GM15510 (cell line): ENCODE measurements around the gene CNTNAP5.

Experiments used
- POLR2A ChIP-seq: IDR thresholded peaks from 3 replicates; pipeline ENCODE4 v1.6.1; 2011; ENCODE audit warnings: borderline replicate concordance; ENCODE audit not compliant: insufficient read length; ENCODE audit errors: extremely low read depth

CNTNAP5 gene

DNA sequence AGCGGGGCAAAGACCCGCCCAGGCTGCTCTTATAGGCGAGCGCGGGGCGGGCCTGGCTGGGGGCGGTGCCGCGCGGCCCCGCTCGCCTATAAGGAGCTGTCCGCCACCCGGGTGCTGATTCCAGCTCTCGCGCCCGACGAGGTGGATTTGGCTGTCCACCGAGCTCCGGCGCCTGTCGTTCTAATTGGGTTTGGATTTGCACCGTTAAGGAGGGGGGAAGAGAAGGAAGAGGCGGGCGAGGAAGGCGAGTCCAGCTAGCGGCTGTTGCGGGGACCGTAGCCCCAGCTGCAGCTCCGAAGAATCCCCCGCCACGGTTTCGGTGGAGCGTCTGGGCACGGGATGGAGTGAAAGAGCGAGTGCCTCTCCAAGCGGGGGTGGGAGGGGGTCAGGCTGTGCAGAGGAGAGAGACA lies at the start of gene CNTNAP5:
Gene CNTNAP5, plus strand, starts transcription at position 117 of the 410 bp plus-strand sequence. CDS start 364 bp downstream, outside the sequence.
- TF ChIP-seq POLR2A, result no peak

DNA sequence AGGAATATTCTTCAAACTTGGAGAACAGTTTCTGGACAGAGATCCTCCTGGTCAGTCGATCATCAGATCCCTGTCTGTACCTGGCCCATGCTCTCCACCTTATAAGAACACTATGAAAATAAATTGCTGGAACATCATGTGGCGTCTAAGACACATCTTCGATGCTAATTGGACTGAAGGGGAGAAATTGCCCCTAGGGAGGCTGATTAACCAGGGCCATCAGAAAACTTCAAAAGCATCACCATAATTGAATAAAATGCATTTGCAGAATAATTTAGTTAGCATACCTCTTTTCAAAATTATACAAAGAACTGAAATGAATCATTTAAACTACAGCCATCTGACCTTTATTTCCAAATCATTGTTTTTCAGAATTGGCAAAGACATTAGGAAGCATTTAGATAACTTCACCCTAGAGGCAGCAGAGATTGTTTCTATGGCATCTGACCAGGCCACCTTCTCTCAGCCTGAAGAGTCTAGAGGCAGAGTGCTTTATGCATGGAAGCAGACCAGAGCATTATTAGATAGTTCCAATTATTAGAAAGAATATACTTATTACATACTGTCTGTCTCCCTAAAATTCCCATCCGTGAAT lies 48.9 kb upstream of the CNTNAP5 start:
- no peak for TF ChIP-seq POLR2A

DNA sequence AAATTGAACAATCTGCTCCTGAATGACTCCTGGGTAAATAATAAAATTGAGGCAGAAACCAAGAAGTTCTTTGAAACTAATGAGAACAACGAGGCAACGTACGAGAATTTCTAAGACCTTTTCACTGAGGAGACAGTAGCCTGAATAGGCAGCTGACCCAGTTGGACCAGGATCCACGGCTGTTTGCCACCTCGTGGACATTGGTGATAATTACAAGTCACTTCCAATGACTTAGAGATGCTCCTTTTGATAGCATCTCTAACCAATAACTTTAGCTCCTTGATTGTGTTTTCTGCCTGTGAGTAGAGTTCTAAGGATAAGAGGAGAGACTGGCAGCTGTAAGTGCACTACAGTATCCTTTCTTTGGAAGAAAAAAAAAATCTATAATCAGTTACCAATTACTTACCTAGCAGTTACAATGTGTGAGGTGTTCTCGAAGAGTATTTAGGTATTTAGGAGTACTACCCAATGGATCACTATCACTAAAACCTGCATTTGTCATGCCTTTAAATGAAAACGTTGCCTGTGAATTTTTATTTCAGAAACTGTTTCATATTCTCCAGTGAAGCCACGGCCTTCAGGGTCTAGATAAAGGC lies 31.3 kb upstream of the CNTNAP5 start:
- TF ChIP-seq POLR2A, result no peak

DNA sequence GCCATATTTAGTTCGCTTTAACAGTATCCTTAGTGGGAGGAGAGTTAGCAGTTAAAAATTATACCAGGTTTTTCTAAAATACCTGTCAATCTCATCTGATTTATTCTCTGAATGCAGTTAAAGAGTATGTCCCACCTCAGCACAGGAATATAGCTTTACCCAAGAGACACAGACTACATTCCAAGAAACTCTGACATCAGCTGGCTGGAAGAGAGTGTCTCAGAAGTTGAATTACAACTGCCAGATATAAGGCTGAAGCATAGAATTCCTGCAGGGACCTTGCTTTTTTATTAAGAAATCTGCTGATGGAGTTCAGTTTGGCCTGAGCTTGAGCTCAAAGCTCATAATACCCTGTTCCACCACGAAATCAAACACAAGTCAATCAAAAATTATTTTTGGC lies 25.4 kb upstream of the CNTNAP5 start:
- TF ChIP-seq POLR2A, result no peak

DNA sequence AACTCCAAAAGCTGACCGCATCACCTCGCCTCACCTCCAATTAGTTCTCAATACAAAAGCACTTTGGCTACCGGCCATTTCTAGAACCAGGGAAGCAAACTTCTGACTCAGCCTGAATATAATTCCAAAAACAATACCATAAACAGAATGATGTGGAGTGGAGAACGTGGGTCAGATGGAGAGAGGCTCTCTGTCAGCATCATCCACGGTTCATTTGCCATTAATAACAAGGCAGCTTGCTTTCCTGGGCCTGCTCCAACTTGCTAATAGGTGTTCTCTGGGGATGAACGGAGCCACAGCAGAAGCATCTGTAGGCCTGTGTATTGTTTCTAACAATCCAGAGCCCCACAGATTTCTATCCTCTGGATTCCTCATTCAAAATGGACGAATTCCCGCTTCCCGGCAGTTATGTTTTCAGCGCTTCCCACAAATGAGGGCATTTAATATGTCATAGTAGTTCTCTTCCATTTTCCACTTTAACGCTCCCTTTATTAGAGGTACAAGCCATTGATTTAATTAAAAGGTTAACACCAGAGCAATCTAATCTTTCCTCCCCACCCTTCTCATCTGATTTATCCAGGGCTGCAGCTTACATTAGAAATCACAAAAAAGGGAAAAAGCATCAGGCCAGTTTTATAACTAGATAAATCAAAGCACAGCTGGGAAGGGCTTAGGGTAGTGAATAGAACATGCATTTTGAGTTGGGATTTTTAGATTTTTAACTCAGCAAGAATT lies 23.2 kb upstream of the CNTNAP5 start:
- TF ChIP-seq POLR2A, result no peak

DNA sequence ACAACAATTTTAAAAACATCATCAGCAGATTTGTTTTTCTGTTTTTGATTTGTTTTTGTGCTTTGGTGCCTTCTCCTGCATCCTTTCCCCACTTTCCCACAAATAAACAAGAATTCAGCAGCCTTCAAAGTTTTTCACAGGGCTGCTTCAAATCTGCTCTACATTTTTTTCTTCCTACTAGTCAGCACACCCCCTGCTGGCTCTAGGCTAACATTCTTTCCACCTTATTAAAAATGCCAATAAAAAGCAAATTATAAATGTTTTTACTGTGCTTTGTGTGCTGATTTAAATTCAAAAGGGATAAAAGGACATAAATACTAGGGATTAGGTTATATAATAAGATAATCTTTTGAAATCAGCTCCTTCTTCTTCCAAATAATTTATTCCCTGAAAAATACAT lies 6.2 kb upstream of the CNTNAP5 start:
- TF ChIP-seq POLR2A, result no peak

DNA sequence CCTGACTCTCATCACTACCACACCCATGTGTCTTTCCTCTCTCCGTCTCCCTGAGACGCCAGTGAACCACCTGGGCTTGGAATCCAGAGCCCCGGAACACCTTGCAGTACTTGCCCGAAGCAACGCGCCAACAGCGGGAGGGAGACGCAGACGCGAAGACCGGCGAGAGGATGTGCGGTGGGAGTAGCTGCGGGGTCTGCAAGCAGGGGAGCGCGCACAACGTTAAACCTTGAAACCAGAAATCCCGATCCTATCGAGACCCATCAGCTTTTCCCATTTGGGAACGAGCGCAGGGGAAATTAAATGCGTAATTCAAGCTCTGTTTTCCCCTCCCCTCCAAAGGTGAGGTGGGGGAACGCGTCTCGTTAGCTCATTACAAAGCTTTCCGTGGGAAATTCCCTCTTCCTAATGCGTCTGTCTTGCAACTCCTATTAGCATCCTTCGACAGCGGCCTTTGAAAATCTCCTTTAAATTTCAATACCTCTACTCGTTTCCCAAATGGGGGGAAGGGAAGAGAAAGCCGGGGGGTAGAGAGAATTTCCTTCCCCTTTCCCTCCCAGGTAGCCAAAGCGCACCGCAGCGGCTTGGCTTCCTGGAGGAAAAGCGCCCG lies 421 bp upstream of the CNTNAP5 start:
- no peak for TF ChIP-seq POLR2A

DNA sequence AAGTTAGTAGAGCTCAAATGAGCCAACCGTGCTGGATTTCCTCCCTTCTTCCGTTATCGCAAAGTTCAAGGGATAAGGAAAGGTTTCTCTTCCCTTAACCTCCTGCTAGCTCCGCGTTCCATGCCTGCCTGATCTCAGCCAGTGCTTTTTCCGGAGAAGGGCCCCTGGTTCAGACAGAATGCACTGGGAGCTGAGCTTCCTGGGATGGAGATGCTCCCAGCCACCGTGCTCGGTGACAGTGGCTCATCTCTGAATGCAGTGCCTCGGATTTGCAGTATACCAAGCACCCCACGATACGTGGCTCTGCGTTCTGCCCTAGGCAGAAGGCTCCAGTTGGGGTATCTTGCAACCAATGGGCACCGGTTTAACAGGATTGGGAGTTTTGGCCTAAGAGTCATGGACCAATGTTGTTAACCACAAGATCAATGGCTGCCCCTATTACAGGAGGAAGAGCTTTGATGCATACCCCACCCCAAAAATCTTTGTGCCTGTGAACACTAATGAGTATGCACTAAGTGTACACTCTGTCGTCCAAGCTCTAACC lies 876 bp downstream of the CNTNAP5 start:
- TF ChIP-seq POLR2A, result no peak

DNA sequence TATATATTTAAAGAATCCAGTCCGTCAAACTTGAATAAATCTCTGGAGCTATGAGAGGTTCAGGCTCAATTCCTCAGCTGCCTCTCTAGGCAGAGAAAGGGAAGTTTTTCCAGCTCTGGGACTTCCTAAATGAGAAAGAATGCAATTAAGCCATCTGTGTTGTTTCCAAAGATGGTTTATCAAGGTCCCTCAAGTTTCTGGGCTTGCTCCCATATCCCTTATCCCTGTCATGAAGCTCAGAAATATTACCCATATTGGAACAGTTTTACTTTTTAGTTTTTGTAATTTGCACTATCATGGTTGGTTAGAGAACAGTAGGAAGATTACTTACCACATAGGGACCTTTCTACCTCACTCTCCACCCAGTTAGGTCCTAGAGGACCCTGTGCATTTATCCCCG lies 1.4 kb downstream of the CNTNAP5 start:
- TF ChIP-seq POLR2A, result no peak

DNA sequence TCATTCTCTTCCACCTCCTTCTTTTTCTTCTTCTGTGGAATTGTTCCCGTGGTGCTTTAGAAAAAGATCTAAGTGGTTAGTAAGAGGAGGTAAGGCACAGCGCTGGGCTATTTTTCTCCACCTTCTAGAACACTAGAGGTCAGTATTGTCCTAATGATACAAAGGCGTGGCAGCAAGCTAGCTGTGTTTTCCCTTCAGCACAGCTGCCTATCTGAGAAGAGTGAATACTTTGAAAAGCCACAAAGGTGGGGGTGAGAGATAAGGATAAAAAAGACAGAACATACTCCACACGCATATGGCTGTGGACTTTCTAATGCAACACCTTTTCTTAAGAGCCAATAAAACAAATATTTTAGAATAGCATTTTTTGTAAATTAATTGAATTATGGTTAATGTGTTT lies 2.1 kb downstream of the CNTNAP5 start:
- TF ChIP-seq POLR2A, result no peak

DNA sequence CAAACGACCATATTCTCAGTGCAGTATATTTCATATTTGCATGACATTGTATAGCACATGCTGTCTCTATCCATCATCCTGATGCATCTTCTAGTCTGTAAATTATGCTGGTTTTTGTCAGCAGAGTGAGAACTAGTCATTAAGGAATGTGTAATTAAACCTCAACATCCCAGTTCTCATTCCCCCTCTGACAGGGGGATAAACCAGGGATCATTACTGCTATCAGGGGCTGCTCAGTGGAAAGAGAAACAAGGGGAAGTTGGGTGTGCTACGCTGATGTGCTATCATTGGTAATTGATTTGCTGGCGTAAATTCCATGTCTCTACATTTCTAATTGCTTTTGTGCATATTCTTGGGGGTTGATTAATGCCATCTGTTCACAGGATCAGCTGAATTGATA lies 7.7 kb downstream of the CNTNAP5 start:
- no peak for TF ChIP-seq POLR2A

DNA sequence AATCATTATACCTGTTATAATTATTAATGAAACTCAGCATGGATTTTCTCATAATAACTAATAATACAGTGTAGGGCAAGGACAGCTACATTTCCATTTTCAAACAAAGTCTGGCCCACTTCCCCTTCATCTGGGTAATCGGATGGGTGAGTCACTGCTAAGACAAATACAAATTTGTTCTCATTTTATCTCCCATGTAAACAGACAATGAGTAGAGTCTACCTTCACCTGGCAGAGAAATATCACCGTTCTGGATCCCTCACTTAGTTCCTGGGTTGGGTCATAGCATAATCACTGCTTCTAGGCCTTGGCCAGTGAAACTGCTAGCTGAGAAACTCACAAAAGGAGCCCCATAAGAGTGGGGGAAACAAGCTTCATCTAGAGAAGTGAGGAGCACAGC lies 9.2 kb downstream of the CNTNAP5 start:
- no peak for TF ChIP-seq POLR2A

DNA sequence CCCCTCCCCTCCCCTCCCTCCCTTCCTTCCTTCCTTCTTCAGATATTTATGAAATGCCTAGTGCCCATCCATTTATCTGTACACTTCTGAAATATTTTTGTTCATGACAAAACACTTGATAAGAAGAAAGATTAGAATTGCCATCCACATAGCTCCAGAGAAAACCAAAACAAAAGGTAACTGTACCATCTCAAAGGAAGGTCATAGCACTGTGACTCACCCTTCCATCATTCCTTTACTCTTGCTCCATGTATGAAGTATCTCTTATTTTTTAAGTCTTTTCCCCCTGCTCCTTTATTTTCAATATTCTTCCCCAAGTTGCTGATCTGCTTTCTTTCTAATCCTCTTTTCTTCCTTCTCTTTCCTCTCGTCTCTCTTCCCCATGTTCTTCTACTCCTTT lies 9.9 kb downstream of the CNTNAP5 start:
- no peak for TF ChIP-seq POLR2A

DNA sequence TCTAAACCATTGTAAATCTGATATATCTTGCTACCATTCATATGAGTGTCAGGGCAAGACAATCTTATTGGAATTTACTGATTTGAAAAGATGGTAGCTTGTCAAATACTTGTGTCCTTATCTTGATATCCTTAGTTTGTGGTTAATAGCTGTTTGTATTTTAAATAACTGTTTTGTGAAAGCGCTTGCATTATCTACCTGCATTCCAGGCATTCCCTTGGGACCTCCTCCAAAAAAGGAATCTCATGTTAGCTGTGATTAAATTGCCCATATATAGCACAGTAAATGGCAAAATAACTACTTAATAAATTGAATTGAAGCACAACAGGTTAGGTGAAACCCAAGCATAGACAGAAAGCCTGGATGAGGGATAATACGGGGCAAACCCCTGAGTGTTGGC lies 13.9 kb downstream of the CNTNAP5 start:
- TF ChIP-seq POLR2A, result no peak

DNA sequence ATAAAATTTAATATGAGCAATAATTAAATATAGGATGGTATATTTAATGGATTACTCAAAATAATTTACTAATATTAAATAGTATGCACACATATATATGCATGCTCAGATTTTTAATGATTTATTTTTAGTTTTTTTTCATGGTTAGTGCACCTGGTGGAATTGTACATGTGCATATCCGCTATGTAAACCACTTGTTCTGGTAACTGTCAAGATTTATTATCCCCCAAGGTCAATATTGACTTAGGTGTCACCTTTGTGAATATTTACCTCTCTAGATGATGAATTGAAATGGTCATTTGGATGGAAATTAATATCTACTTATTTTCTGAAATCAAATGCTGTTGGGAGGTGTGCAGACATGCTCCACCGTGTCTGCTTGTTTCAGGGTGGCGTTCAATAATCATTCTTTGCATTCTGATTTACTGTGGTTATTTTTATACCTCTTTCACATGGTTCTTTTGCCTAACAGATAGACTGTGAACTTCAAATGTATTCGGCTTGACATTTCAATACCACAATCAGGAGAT lies 14.7 kb downstream of the CNTNAP5 start:
- no peak for TF ChIP-seq POLR2A
